HepG2 (cell line): ENCODE results near the gene PRSS36. TPM values are rescaled to one million over a fixed set of nuclear protein-coding genes. Genes with fewer than 3 reads are reported as not detected.
A peak's percentile ranks its signal among the peaks of the same experiment; 100 is the strongest.

Source experiments
- ASH2L ChIP-seq: fragments of 300-600, 200-600 bp; sonication (generic); IDR thresholded peaks from 2 replicates; pipeline ENCODE4 v1.7.0; 2017; ENCODE audit warnings: low read depth, mild to moderate bottlenecking, moderate library complexity, mixed read lengths, low read length; ENCODE audit not compliant: insufficient read length
- CREB1 ChIP-seq, 2 experiments: fragments of 450-650 bp in 1 of 2; IDR thresholded peaks; 2 replicates each; pipeline ENCODE4 v1.6.1; 2016 to 2017; ENCODE audit warnings: control low read depth in 1 of 2, mild to moderate bottlenecking in 1 of 2, missing compliant biosample characterization in 1 of 2, missing genetic modification characterization in 1 of 2
- ETV5 ChIP-seq: IDR thresholded peaks from 2 replicates; pipeline ENCODE4 v1.6.1; 2018; ENCODE audit warnings: missing biosample characterization, missing genetic modification reagents, inconsistent platforms, borderline replicate concordance
- GATA4 ChIP-seq: sonication (generic); IDR thresholded peaks from 2 replicates; pipeline ENCODE4 v1.6.1; 2016; ENCODE audit warnings: antibody characterized with exemption, low read depth, borderline replicate concordance
- KDM5A ChIP-seq: fragments of 200-600 bp; sonication (generic); IDR thresholded peaks from 2 replicates; pipeline ENCODE4 v1.7.0; 2018; ENCODE audit warnings: antibody characterized with exemption, mild to moderate bottlenecking, low read length, borderline replicate concordance
- PPARG ChIP-seq: conservative IDR thresholded peaks from 2 replicates; pipeline ENCODE4 v1.6.1; 2016; ENCODE audit warnings: missing biosample characterization, missing genetic modification reagents
- SRSF1 ChIP-seq: fragments of 200-400 bp; formaldehyde crosslinking; optimal IDR thresholded peaks from 2 replicates; pipeline ENCODE3; 2017; ENCODE audit warnings: mild to moderate bottlenecking, low read depth, low read length, moderate library complexity
- TBX3 ChIP-seq: fragments of 450-650 bp; IDR thresholded peaks from 2 replicates; pipeline ENCODE4 v1.6.1; 2017; ENCODE audit warnings: antibody characterized with exemption, mild to moderate bottlenecking, inconsistent platforms, borderline replicate concordance
- ZSCAN9 ChIP-seq: IDR thresholded peaks from 2 replicates; pipeline ENCODE4 v1.6.1; 2016; ENCODE audit warnings: borderline replicate concordance
- polyA plus RNA-seq, 8 experiments: library from polyadenylated mRNA; depleted of rRNA in 3 of 8; stranded (reverse) in 7 of 8; unstranded in 1 of 8; fragments of >200 nt; fragmentation: Illumina TruSeq in 4 of 8; extraction: Trizol in 4 of 8; gene quantifications; 2 replicates each; pipeline versions ENCODE4 v1.2.1 to v1.2.3, GENCODE V29; 2011 to 2016; ENCODE audit warnings: low read depth in 4 of 8, missing spikeins in 1 of 8, mixed read lengths in 1 of 8; ENCODE audit not compliant: insufficient read depth in 1 of 8
- total RNA-seq, 5 experiments: library from RNA; depleted of rRNA; stranded (reverse); fragments of >200 nt; fragmentation: Illumina TruSeq; extraction: Trizol; gene quantifications; 2 replicates each; pipeline ENCODE4 v1.2.3, GENCODE V29; 2016; ENCODE audit warnings: low read depth in 1 of 5
- TF ChIP-seq, protein P1 (sequence below), 2 experiments: sonication (generic) in 1 of 2; formaldehyde crosslinking in 1 of 2; IDR thresholded peaks; 2 replicates each; pipeline versions ENCODE4 v1.5.1 to v1.6.1; 2011 to 2020; ENCODE audit warnings: borderline replicate concordance in 1 of 2, low read depth in 1 of 2, low read length in 1 of 2, mild to moderate bottlenecking in 1 of 2, missing genetic modification reagents in 1 of 2, moderate library complexity in 1 of 2
- TF ChIP-seq, protein P2 (sequence below): sonication (generic); formaldehyde crosslinking; IDR thresholded peaks from 2 replicates; pipeline ENCODE4 v1.5.0; 2020; ENCODE audit warnings: mild to moderate bottlenecking, missing genetic modification reagents, borderline replicate concordance
- TF ChIP-seq, protein P3 (sequence below): sonication (generic); formaldehyde crosslinking; IDR thresholded peaks from 2 replicates; pipeline ENCODE4 v1.4.0; 2020; ENCODE audit warnings: missing genetic modification reagents
- TF ChIP-seq, protein P4 (sequence below): sonication (generic); formaldehyde crosslinking; IDR thresholded peaks from 2 replicates; pipeline ENCODE4 v1.8.0; 2022; ENCODE audit warnings: low read depth, missing genetic modification reagents

The PRSS36 gene
- total and polyA plus RNA-seq, 2 of the 13 experiments (the other 11 are each of a cell fraction or from before 2014, with no cell fraction given), result 1.5 to 2.1 TPM

DNA sequence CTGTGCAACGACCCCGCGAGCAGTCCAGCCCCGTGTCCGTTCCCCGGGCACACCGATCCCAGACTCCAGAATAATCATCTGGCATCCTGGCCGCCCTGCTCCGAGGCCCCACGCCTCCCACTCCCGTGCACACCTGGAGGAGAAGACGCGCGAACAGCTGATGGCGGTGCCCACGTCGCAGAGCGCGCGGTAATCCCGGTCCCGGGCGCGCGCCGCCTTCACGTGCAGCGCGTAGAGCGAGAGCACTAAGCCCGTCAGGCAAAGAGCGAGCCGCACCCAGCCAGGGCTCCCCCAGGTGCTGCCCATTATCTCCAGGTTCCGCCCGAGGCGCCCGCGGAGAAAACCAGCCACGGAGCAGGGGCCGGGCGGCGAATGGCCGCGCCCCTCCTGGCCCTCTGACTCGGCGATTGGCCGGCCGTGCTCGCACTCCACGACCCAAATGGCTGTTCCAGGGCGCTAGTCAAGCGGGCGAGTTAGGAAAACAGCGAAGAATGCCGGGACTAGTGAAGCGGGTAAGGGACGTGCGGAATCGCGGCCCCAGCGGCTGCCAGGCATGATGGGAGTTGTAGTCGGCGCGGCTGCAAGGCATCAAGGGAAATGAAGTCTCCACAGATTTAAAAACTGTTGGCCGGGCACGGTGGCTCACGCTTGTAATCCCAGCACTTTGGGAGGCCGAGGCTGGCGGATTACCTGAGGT lies 55.3 kb downstream of the PRSS36 start, which contains the start of gene VKORC1 (continued):
- TF ChIP-seq, protein P1, sequence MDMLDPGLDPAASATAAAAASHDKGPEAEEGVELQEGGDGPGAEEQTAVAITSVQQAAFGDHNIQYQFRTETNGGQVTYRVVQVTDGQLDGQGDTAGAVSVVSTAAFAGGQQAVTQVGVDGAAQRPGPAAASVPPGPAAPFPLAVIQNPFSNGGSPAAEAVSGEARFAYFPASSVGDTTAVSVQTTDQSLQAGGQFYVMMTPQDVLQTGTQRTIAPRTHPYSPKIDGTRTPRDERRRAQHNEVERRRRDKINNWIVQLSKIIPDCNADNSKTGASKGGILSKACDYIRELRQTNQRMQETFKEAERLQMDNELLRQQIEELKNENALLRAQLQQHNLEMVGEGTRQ (IDR thresholded peaks at IDR 0.05; ENCODE audit: low read depth, low read length), result no peak
- TF ChIP-seq, protein P1 (CRISPR knock-in tag; IDR thresholded peaks at IDR 0.05; ENCODE audit: borderline replicate concordance), result peak; percentile 51; the same call in 1 of the 2 replicates
- peak; percentile 57; the same call in 1 of the 2 replicates for TF ChIP-seq CREB1 (IDR thresholded peaks at IDR 0.05)
- TF ChIP-seq CREB1 (CRISPR knock-in tag; IDR thresholded peaks at IDR 0.05), result peak; percentile 74
- TF ChIP-seq, protein P2, sequence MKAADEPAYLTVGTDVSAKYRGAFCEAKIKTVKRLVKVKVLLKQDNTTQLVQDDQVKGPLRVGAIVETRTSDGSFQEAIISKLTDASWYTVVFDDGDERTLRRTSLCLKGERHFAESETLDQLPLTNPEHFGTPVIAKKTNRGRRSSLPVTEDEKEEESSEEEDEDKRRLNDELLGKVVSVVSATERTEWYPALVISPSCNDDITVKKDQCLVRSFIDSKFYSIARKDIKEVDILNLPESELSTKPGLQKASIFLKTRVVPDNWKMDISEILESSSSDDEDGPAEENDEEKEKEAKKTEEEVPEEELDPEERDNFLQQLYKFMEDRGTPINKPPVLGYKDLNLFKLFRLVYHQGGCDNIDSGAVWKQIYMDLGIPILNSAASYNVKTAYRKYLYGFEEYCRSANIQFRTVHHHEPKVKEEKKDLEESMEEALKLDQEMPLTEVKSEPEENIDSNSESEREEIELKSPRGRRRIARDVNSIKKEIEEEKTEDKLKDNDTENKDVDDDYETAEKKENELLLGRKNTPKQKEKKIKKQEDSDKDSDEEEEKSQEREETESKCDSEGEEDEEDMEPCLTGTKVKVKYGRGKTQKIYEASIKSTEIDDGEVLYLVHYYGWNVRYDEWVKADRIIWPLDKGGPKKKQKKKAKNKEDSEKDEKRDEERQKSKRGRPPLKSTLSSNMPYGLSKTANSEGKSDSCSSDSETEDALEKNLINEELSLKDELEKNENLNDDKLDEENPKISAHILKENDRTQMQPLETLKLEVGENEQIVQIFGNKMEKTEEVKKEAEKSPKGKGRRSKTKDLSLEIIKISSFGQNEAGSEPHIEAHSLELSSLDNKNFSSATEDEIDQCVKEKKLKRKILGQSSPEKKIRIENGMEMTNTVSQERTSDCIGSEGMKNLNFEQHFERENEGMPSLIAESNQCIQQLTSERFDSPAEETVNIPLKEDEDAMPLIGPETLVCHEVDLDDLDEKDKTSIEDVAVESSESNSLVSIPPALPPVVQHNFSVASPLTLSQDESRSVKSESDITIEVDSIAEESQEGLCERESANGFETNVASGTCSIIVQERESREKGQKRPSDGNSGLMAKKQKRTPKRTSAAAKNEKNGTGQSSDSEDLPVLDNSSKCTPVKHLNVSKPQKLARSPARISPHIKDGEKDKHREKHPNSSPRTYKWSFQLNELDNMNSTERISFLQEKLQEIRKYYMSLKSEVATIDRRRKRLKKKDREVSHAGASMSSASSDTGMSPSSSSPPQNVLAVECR (CRISPR knock-in tag), result peak; percentile 93; the same call in 1 of the 2 replicates
- no peak; the same call in 1 of the 2 replicates for TF ChIP-seq ETV5 (CRISPR knock-in tag)
- TF ChIP-seq SRSF1, result peak; percentile 40
- TF ChIP-seq, protein P3, sequence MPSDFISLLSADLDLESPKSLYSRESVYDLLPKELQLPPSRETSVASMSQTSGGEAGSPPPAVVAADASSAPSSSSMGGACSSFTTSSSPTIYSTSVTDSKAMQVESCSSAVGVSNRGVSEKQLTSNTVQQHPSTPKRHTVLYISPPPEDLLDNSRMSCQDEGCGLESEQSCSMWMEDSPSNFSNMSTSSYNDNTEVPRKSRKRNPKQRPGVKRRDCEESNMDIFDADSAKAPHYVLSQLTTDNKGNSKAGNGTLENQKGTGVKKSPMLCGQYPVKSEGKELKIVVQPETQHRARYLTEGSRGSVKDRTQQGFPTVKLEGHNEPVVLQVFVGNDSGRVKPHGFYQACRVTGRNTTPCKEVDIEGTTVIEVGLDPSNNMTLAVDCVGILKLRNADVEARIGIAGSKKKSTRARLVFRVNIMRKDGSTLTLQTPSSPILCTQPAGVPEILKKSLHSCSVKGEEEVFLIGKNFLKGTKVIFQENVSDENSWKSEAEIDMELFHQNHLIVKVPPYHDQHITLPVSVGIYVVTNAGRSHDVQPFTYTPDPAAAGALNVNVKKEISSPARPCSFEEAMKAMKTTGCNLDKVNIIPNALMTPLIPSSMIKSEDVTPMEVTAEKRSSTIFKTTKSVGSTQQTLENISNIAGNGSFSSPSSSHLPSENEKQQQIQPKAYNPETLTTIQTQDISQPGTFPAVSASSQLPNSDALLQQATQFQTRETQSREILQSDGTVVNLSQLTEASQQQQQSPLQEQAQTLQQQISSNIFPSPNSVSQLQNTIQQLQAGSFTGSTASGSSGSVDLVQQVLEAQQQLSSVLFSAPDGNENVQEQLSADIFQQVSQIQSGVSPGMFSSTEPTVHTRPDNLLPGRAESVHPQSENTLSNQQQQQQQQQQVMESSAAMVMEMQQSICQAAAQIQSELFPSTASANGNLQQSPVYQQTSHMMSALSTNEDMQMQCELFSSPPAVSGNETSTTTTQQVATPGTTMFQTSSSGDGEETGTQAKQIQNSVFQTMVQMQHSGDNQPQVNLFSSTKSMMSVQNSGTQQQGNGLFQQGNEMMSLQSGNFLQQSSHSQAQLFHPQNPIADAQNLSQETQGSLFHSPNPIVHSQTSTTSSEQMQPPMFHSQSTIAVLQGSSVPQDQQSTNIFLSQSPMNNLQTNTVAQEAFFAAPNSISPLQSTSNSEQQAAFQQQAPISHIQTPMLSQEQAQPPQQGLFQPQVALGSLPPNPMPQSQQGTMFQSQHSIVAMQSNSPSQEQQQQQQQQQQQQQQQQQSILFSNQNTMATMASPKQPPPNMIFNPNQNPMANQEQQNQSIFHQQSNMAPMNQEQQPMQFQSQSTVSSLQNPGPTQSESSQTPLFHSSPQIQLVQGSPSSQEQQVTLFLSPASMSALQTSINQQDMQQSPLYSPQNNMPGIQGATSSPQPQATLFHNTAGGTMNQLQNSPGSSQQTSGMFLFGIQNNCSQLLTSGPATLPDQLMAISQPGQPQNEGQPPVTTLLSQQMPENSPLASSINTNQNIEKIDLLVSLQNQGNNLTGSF (CRISPR knock-in tag), result no peak; the same call in 1 of the 2 replicates
- 0 out of 2 replicates have a peak, but pooled peaks have one; percentile 24 for TF ChIP-seq KDM5A
- 0 out of 2 replicates have a peak, but pooled peaks have one; percentile 33 for TF ChIP-seq GATA4
- TF ChIP-seq TBX3, result peak; percentile 10; the same call in 1 of the 2 replicates
- TF ChIP-seq, protein P4, sequence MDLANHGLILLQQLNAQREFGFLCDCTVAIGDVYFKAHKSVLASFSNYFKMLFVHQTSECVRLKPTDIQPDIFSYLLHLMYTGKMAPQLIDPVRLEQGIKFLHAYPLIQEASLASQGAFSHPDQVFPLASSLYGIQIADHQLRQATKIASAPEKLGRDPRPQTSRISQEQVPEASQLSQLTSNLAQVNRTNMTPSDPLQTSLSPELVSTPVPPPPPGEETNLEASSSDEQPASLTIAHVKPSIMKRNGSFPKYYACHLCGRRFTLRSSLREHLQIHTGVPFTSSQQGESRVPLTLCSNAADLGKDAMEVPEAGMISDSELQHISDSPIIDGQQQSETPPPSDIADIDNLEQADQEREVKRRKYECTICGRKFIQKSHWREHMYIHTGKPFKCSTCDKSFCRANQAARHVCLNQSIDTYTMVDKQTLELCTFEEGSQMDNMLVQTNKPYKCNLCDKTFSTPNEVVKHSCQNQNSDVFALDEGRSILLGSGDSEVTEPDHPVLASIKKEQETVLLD, result peak; percentile 71
- TF ChIP-seq PPARG (CRISPR knock-in tag), result no peak; the same call in 1 of the 2 replicates
- peak; percentile 89; the same call in 1 of the 2 replicates for TF ChIP-seq ZSCAN9
- peak; percentile 47 for TF ChIP-seq ASH2L
